ENCODE results near the gene LRRK2.

LRRK2 gene

GRCh38 chr12:40224439-40225291 is at the start of gene LRRK2:
TSS of gene LRRK2 (plus strand) at chr12:40224997. CDS start at chr12:40225132, 135 bp downstream.
- Histone ChIP-seq H3K4me3 (ENCODE audit: insufficient read length, low read depth) (peak within 1 kb of the TSS; percentile 59), H3K9ac (ENCODE audit: insufficient read length, low read depth) (peak within 1 kb of the TSS; percentile 80), H3K36me3 (ENCODE audit: insufficient read depth, insufficient read length, low read length) (no peaks in the 10 kb centered on the region), H3K27me3 (ENCODE audit: insufficient read depth, insufficient read length) (peaks cover 42% of the 10 kb centered on the region), H3K4me1 (ENCODE audit: insufficient read depth, insufficient read length) (no peaks in the 10 kb centered on the region), H3K9me3 (ENCODE audit: insufficient read depth, low read length) (no peaks in the 10 kb centered on the region)
- peak; percentile 9 for DNase-seq (ENCODE audit: low read depth, low spot score)
- TF ChIP-seq ZNF274 (IDR thresholded peaks at IDR 0.05; ENCODE audit: low read depth, low read length) = no peak
- no peak for TF ChIP-seq YY1 (IDR thresholded peaks at IDR 0.05; ENCODE audit: insufficient read depth, insufficient read length)
- TF ChIP-seq SUZ12 (IDR thresholded peaks at IDR 0.05; ENCODE audit: extremely low read depth, insufficient read depth, insufficient read length) = peak; percentile 53

- Histone ChIP-seq H3K36me3 (ENCODE audit: insufficient read depth, insufficient read length, low read length) (no peaks in the 10 kb centered on the region), H3K4me3 (ENCODE audit: insufficient read length, low read depth) (no peak overlapping the region), H3K9ac (ENCODE audit: insufficient read length, low read depth) (no peak overlapping the region), H3K27me3 (ENCODE audit: insufficient read depth, insufficient read length) (no peaks in the 10 kb centered on the region), H3K9me3 (ENCODE audit: insufficient read depth, low read length) (peaks cover 5% of the 10 kb centered on the region; the same call in 1 of the 2 replicates), H3K4me1 (ENCODE audit: insufficient read depth, insufficient read length) (no peaks in the 10 kb centered on the region)
- no peak for DNase-seq (ENCODE audit: low read depth, low spot score)
- TF ChIP-seq SUZ12 (IDR thresholded peaks at IDR 0.05; ENCODE audit: extremely low read depth, insufficient read depth, insufficient read length) (no peak), YY1 (IDR thresholded peaks at IDR 0.05; ENCODE audit: insufficient read depth, insufficient read length) (no peak)
Observed at GRCh38 chr12:40175045-40175444, 49.8 kb upstream of the LRRK2 start.

GRCh38 chr12:40175489-40175888 is 49.3 kb upstream of the LRRK2 start:
- no peaks in the 10 kb centered on the region for H3K36me3 ChIP-seq (ENCODE audit: insufficient read depth, insufficient read length, low read length)
- H3K4me1 ChIP-seq (ENCODE audit: insufficient read depth, insufficient read length) = no peaks in the 10 kb centered on the region
- H3K9ac ChIP-seq (ENCODE audit: insufficient read length, low read depth) = no peak overlapping the region
- peaks cover 8% of the 10 kb centered on the region; the same call in 1 of the 2 replicates for H3K9me3 ChIP-seq (ENCODE audit: insufficient read depth, low read length)
- H3K27me3 ChIP-seq (ENCODE audit: insufficient read depth, insufficient read length) = no peaks in the 10 kb centered on the region
- H3K4me3 ChIP-seq (ENCODE audit: insufficient read length, low read depth) = no peak overlapping the region
- DNase-seq (ENCODE audit: low read depth, low spot score) = no peak
- no peak for TF ChIP-seq SUZ12 (IDR thresholded peaks at IDR 0.05; ENCODE audit: extremely low read depth, insufficient read depth, insufficient read length)
- no peak for TF ChIP-seq ZNF274 (IDR thresholded peaks at IDR 0.05; ENCODE audit: low read depth, low read length)
- TF ChIP-seq YY1 (IDR thresholded peaks at IDR 0.05; ENCODE audit: insufficient read depth, insufficient read length) = no peak

GRCh38 chr12:40178701-40179100 is 46.1 kb upstream of the LRRK2 start:
- Histone ChIP-seq H3K9ac (ENCODE audit: insufficient read length, low read depth) (no peak overlapping the region), H3K9me3 (ENCODE audit: insufficient read depth, low read length) (peaks cover 12% of the 10 kb centered on the region; the same call in 1 of the 2 replicates), H3K36me3 (ENCODE audit: insufficient read depth, insufficient read length, low read length) (no peaks in the 10 kb centered on the region), H3K4me1 (ENCODE audit: insufficient read depth, insufficient read length) (no peaks in the 10 kb centered on the region), H3K27me3 (ENCODE audit: insufficient read depth, insufficient read length) (no peaks in the 10 kb centered on the region), H3K4me3 (ENCODE audit: insufficient read length, low read depth) (no peak overlapping the region)
- TF ChIP-seq YY1 (IDR thresholded peaks at IDR 0.05; ENCODE audit: insufficient read depth, insufficient read length) (no peak), ZNF274 (IDR thresholded peaks at IDR 0.05; ENCODE audit: low read depth, low read length) (no peak), SUZ12 (IDR thresholded peaks at IDR 0.05; ENCODE audit: extremely low read depth, insufficient read depth, insufficient read length) (no peak)
- no peak for DNase-seq (ENCODE audit: low read depth, low spot score)

DNA sequence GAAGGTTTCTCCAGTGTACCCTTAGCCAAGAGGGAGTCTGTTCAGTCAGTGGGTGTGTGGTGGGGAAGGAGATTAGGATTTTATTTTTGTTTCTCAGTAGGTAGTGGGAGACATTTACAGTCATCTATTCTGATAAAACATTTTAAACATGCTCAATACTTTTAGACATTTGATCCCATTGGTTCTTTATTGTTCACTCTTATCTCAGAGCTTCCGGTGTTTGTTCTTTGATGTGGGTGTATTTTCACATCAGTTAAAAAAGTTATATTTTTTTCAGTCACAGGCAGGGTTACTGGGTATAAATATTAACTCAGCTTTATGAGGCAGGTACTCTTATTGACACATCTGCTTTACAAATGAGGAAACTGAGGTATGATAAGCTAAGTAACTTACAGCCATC is 43.3 kb upstream of the LRRK2 start:
- no peak overlapping the region for H3K4me3 ChIP-seq (ENCODE audit: insufficient read length, low read depth)

GRCh38 chr12:40183715-40184114 is 41.1 kb upstream of the LRRK2 start:
- Histone ChIP-seq H3K9ac (ENCODE audit: insufficient read length, low read depth) (no peak overlapping the region), H3K9me3 (ENCODE audit: insufficient read depth, low read length) (peaks cover 17% of the 10 kb centered on the region), H3K27me3 (ENCODE audit: insufficient read depth, insufficient read length) (no peaks in the 10 kb centered on the region), H3K4me1 (ENCODE audit: insufficient read depth, insufficient read length) (no peaks in the 10 kb centered on the region), H3K36me3 (ENCODE audit: insufficient read depth, insufficient read length, low read length) (no peaks in the 10 kb centered on the region), H3K4me3 (ENCODE audit: insufficient read length, low read depth) (no peak overlapping the region)
- DNase-seq (ENCODE audit: low read depth, low spot score) = no peak
- no peak for TF ChIP-seq SUZ12 (IDR thresholded peaks at IDR 0.05; ENCODE audit: extremely low read depth, insufficient read depth, insufficient read length)
- TF ChIP-seq ZNF274 (IDR thresholded peaks at IDR 0.05; ENCODE audit: low read depth, low read length) = no peak
- TF ChIP-seq YY1 (IDR thresholded peaks at IDR 0.05; ENCODE audit: insufficient read depth, insufficient read length) = no peak

More for the DNA sequence above, 43.3 kb upstream of the LRRK2 start:
- H3K36me3 ChIP-seq (ENCODE audit: insufficient read depth, insufficient read length, low read length) = no peaks in the 10 kb centered on the region
- H3K9me3 ChIP-seq (ENCODE audit: insufficient read depth, low read length) = peaks cover 12% of the 10 kb centered on the region; the same call in 1 of the 2 replicates
- H3K4me1 ChIP-seq (ENCODE audit: insufficient read depth, insufficient read length) = no peaks in the 10 kb centered on the region
- no peak for TF ChIP-seq SUZ12 (IDR thresholded peaks at IDR 0.05; ENCODE audit: extremely low read depth, insufficient read depth, insufficient read length)
- TF ChIP-seq ZNF274 (IDR thresholded peaks at IDR 0.05; ENCODE audit: low read depth, low read length) = no peak
- TF ChIP-seq YY1 (IDR thresholded peaks at IDR 0.05; ENCODE audit: insufficient read depth, insufficient read length) = no peak
- H3K27me3 ChIP-seq (ENCODE audit: insufficient read depth, insufficient read length) = no peaks in the 10 kb centered on the region
- no peak overlapping the region for H3K9ac ChIP-seq (ENCODE audit: insufficient read length, low read depth)
- DNase-seq (ENCODE audit: low read depth, low spot score) = no peak

DNA sequence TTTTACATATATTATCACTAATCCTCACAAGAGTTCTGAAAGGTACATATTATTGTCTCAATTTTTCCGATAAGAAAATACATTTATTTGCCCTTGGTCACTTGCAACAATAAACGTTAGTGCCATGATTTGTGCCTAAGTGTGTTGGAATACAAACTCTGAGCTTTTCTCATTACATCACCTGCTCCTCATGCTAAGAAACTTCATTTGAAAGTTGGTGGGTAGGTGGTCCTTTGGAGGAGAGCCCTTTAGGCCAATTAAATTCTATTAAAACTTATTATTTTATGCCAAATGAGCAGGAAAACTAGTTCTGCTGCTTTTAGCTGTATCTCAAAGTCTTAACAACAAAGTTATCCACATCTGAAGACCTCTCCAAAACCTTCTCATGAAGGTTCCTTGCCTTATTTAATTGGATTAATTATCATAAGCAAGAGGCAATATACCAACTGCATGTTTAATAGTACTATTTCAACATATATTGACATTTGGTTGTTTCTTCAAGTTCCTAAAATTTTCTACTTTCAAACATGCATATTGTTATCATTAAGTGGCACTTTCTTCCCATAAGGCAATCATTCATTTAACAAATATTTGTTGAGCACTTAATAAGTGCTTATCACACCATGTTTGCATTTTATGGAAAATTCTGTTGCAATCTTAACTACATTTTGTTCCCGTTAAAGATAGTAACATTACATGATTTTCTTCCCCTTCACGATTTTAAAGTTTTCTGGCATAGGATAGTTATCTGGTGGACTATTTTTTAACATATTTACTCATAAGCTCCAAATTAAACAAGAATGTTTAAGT is 40.1 kb upstream of the LRRK2 start:
- peaks cover 24% of the 10 kb centered on the region for H3K9me3 ChIP-seq (ENCODE audit: insufficient read depth, low read length)
- no peaks in the 10 kb centered on the region for H3K27me3 ChIP-seq (ENCODE audit: insufficient read depth, insufficient read length)
- H3K9ac ChIP-seq (ENCODE audit: insufficient read length, low read depth) = no peak overlapping the region
- no peaks in the 10 kb centered on the region for H3K4me1 ChIP-seq (ENCODE audit: insufficient read depth, insufficient read length)
- no peak for DNase-seq (ENCODE audit: low read depth, low spot score)
- no peaks in the 10 kb centered on the region for H3K36me3 ChIP-seq (ENCODE audit: insufficient read depth, insufficient read length, low read length)
- H3K4me3 ChIP-seq (ENCODE audit: insufficient read length, low read depth) = no peak overlapping the region
- no peak for TF ChIP-seq ZNF274 (IDR thresholded peaks at IDR 0.05; ENCODE audit: low read depth, low read length)
- TF ChIP-seq YY1 (IDR thresholded peaks at IDR 0.05; ENCODE audit: insufficient read depth, insufficient read length) = no peak
- TF ChIP-seq SUZ12 (IDR thresholded peaks at IDR 0.05; ENCODE audit: extremely low read depth, insufficient read depth, insufficient read length) = no peak

Measured in NT2/D1 (cell line).